Right kidney (tissue), 1 donor: ENCODE results near the gene PRRG1.
"Not testable (repeated sequence)": the region's sequence is repeated elsewhere in the genome, so short reads cannot be mapped to it uniquely, and the experiment has no call there.

Experiments used
- DNase-seq: peaks from one replicate; pipeline ENCODE4 v3.0.0-alpha.2; 2016

The PRRG1 gene

DNA sequence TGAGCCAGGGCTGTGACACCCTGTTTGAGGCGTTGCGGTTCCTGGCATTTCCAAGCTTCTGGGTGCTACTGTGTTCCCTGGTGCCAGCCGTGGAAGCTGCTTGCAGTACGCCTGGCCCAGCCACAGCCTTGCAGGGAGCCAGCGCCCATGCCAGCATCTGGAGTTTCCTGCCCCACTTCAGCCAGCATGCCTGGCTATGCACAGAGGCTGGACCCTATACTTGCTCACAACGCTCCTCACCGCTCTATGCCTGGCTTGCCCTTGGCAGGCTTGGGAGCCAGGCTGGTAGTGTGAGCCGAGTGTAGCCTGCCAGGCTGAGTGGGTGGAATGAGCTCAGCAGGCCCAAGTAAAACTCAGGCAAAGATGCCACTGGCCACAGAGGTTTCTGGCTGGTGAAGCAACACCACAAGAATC lies 22.4 kb downstream of the PRRG1 start:
- no peak for DNase-seq

- DNase-seq = no peak
These were observed 29.2 kb downstream of the PRRG1 start for GRCh38 chrX:37378404-37378803.

DNA sequence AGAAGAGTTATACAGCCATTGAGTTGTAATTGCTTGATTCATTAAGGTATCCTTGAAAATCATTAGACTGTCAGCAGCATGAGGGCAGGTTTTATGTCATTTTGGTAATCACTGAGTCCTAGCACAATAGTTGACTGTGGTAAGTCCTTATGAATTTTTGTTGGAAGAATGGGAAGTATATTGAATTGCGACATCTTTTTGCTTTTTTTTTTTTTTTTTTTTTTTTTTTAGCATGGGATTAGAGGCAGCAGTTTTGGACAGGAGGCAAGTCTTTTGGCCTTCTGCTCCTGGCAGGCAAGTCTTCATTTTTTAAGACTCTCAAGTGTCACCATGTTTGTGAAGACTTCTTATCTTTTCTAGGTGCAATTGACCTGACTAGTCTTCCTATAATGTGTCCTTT lies 29.7 kb downstream of the PRRG1 start:
- no peak for DNase-seq

GRCh38 chrX:37380256-37380655 lies 31.1 kb downstream of the PRRG1 start:
- no peak for DNase-seq

DNA sequence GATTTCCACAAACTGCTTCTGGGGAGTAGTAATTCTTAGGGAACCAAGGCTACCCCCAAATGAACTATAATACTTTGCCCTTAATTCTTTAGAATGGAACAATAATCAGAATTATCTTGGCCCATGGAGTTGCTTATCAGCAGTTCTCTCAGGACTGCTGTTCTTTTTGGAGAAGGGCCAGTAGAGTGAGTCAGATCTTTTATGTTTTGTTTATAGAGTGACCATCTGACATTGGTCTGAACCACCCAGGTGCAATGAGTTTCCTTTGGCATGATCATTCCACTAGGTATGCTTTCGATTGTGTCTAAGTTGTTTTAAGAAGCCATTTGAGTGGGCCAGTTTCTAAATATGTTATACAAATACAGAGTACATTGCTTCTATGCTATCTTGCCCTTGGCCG lies 31.8 kb downstream of the PRRG1 start:
- no peak for DNase-seq

DNA sequence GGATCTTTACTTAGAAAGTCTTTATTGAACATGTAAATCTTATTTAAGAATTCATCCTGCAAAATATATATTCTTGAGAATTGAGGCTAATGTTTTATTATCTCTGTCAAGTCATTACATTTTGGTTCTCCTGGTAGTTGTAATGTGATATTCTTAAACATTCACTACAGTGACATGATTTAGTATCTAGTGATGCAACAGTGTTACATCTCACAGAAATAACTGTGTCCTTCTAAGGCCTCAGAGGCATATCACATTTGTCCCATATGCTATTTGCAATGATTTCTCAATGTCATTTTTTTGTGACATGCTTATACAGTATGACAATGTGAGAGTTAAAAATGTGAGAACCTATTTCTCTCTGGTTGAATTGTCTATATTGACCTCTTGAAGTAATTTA lies 34.1 kb downstream of the PRRG1 start:
- no peak for DNase-seq

GRCh38 chrX:37388413-37388812 lies 39.2 kb downstream of the PRRG1 start:
- no peak for DNase-seq

- DNase-seq = no peak
These were observed 56.8 kb downstream of the PRRG1 start for GRCh38 chrX:37405956-37406355.

DNA sequence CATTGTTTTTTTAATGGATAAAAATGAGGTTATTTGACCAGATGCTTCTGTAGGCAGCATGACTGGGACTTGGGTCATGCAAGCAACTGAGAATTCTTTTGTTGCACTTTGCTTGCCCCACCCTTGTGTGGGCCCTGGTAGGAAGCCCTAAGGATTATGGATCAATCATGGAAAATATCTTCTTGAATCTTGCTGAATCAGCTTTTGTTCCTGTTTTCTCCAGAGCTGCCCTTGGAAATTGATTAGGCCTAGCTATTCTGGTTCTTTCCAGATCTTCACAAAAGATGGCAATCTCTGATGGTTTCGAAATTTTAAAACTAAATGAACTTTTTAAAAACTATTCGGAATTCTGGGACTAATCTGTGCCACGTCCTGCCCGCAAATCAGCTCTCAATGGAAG lies 58.6 kb downstream of the PRRG1 start:
- DNase-seq = no peak

- DNase-seq = no peak
These were observed 60.1 kb downstream of the PRRG1 start for GRCh38 chrX:37409278-37409677.

DNA sequence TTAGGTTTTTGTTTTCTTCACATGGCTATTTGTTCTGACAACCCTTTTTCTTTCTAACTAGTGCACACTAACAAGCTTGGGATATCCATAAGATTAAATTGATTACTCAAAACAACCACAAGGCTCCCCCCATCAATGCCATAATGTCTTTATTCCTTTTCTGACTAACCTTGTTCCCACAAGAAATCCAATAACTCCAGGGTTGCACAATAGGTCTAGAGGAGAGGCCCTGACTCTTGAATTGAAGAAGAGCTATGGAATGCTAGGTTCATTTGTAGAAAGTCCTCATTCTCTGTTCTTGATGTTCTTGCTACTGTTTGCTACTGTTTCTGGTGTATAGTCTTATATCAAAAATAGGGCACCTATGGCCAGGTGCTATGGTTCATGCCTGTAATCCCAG lies 71.0 kb downstream of the PRRG1 start:
- no peak for DNase-seq

DNA sequence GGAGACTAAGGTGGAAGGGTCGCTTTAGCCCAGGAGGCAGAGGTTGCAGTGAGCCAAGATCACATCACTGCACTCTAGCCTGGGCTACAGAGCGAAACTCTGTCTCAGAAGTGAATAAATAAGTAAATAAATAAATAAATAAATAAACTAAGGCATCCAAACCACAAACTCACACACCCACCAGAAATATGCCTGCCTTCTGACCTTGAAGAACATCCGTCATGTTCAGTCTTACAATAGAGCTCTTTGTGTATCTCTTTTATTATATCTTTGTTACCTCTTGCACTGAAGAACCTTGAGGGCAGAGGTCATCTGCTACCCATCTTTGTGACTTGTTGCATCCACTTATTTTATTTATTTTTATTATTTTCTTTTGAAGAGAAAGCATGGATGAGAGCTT lies 71.6 kb downstream of the PRRG1 start:
- no peak for DNase-seq

DNA sequence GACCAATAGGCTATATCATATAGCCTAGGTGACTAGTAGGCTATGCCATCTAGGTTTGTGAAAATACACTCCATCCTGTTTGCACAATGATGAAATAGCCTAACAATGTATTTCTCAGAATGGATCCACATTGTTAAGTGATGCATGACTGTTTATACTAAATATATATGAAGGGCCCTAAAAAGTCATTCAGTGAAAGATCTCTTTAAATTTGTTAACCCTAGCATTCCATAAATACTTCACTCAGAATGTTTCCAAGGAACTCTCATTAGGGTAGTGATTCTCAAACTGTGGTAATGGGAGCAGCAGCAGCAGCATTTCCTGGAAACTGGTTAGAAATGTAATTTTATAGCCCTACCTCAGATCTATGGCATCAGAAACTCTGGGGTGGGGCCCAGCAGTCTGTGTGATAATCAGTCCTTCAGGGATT lies 74.9 kb downstream of the PRRG1 start:
- DNase-seq = no peak

DNA sequence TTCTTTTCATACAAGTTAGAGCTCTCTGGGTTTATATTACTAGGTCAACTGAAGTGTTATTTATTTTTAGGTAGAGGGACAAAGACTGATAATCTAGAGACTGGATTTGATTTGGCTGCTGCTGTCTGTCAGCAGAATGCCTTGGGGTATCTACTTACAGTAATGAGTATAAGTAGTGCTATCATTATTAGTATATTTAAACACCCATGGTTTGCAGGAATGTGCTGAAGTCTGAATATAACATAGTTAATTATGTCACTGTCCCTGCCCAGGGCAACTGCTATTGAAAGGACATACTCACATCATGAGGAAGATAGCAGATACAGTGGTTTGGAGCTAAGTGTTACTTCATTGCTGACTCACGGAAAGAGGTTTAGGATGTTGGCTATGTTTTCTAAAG lies 76.2 kb downstream of the PRRG1 start:
- DNase-seq = no peak

DNA sequence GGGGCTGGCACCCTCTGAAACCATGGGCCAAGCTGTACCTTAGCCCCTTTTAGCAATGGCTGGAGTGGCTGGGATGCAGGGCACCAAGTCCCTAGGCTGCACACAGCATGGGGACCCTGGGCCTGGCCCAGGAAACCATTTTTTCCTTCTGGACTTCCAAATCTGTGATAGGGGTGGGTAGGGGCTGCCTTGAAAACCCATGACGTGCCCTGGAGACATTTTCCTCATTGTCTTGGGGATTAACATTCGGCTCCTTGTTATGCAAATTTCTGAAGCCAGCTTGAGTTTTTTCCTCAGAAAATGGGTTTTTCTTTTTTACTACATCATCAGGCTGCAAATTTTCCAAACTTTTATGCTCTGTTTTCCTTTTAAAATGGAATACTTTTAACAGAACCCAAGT lies 79.8 kb downstream of the PRRG1 start:
- DNase-seq = not testable (repeated sequence)

DNA sequence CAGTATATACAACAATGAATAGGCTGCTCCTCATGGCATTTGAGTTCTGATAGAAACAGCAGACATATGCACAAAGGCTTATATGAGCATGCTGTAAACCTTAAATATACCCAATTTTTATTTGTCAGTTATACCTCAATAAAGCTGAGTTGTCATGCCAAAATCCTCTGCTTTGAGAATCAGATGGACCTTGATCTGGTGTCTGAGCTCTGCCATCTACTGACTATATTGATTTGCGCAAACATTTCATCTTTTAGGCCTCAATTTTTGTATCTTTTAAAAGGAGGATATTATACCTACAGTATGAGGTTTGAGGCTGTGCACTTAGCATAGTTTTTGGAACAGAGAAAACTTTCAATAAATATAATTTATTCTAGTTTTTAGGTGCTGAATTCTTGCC lies 85.2 kb downstream of the PRRG1 start:
- DNase-seq = no peak

DNA sequence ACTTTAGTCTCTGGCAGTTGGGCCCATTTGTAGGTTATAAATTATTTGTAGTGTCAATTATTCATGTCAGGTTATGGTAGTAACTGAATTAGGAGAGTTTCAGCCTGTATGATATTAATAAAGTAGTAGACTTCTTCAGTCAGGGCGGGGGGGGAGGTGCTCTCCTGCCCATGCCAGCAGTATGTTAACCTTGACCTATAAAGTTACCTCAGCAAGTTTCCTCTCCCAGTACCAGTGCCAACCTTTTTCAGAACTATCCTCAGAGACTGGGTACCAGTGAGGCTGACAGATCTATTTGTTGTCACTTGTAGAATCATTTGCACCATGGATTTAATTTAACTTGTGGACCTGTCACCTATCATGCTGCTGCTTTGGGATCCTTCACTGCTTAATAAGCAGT lies 88.0 kb downstream of the PRRG1 start:
- no peak for DNase-seq

DNA sequence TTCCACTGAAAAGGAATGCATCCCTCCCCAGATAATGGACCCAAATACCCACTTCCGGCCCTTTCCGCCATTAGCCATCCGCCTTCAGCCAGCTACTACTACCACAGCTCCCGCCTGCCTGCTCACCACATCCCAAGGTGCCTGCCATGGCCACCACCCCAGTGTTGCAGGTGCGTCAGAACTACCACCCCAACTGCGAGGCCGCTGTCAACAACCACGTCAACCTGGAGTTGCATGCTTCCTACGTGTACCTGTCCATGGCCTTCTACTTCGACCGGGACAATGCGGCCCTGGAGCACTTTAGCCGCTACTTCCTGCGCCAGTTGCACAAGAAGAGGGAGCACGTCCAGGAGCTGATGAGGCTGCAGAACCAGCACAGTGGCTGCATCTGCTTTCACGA lies 92.2 kb downstream of the PRRG1 start:
- DNase-seq = no peak

DNA sequence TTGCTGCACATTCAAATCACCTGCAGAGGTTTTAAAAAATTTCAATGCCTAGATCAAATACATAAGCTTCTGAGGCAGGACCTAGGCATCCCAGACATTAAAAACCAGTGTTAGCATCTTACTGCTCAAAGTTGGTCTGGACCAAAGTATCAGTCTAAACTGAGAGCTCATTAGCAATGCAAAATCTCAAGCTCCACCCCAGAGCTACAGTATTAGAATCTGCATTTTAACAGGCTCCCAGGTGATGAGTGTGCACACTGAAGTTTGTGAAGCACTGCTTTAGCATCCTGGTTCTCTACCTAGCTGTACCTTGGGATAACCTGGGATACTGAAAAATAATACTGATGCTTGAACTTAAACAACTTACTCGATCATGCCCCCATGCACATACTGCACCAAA lies 96.0 kb downstream of the PRRG1 start:
- DNase-seq = no peak

DNA sequence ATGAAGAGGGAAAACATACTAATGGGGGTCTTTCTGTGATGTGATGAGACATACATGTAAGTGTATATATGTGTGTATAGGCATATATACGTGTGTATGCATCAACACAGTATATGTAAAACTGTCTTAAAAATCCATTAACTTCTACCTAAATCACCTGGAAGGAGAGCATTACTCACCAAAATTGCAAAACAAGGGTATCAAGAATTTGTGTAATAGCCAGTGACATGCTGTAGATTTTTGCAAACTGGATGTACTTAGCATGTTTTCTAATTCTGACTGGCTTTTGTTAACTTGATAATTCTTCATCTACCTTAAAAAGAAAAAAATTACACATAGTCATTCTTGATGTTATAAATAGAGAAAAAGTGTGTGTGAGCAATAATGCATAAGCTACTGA lies 104.7 kb downstream of the PRRG1 start:
- no peak for DNase-seq

GRCh38 chrX:37454537-37455285 lies 105.5 kb downstream of the PRRG1 start:
- DNase-seq = no peak

DNA sequence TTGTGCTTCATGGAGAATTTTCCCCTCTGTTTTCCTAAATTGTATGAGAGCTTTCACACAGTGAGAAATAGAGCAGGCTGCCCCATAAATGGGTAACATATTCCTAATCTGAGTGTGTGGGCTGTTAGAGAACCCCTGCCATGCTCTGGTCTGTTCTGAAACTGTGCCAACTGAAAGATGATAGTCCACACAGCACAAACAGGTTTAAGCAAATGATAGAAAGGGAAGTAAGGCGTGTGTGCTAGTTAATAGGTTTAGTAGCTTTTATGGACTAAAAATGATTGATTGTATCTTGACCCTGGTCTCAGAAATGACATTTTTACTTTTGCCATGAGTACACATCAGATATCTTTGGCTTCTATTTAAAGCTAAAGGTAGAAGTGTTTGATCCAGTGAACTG lies 106.2 kb downstream of the PRRG1 start:
- no peak for DNase-seq

GRCh38 chrX:37460285-37460684 lies 111.1 kb downstream of the PRRG1 start:
- not testable (repeated sequence) for DNase-seq

DNA sequence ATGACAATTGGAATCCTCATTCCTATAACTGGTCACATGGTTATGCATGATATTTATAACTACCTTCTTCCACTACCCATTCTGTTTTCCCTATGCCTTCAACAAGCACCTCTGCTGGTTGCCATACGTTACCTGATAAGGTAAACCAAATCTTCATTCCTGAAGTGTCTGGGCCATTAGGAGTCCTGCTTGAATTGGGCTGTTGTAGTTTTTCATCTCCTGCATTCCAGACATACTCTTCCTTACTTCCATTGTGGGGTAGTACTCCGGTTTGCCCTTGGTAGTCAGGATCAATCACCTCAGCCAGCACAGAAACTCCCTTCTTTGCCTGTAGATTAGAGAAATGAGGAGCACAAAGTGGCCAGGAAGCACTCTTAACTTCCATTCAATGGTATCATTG lies 113.2 kb downstream of the PRRG1 start:
- no peak for DNase-seq
